Colonic mucosa (tissue), 4 donors: ENCODE results near the gene COL1A2. TPM values are rescaled to one million over a fixed set of nuclear protein-coding genes. Genes with fewer than 3 reads are reported as not detected.

ENCODE experiments used
- DNase-seq: peaks from one replicate; pipeline ENCODE4 v3.0.0-alpha.2; 2020
- H3K27ac ChIP-seq: fragments of 200-600 bp; one replicate; pipeline ENCODE4 v1.8.0; 2021
- H3K27me3 ChIP-seq: fragments of 200-600 bp; one replicate; pipeline ENCODE4 v1.8.0; 2021
- H3K36me3 ChIP-seq: fragments of 200-600 bp; one replicate; pipeline ENCODE4 v1.8.0; 2021
- H3K4me1 ChIP-seq: fragments of 200-600 bp; one replicate; pipeline ENCODE4 v1.8.0; 2021; ENCODE audit warnings: mild to moderate bottlenecking
- H3K4me3 ChIP-seq: fragments of 200-600 bp; one replicate; pipeline ENCODE4 v1.8.0; 2021
- H3K9ac ChIP-seq, 2 donors: one replicate each; pipeline ENCODE4 v1.7.0; 2013; ENCODE audit warnings: control low read depth in 2 of 2, low read depth in 2 of 2, low read length in 2 of 2
- H3K9me3 ChIP-seq: fragments of 200-600 bp; one replicate; pipeline ENCODE4 v1.8.0; 2021
- CTCF ChIP-seq: fragments of 200-600 bp; IDR thresholded peaks from one replicate; pipeline ENCODE4 v1.8.0; 2022; ENCODE audit warnings: antibody characterized with exemption, mild to moderate bottlenecking
- intact Hi-C: fragments of 100-400 bp; cut with DNase I; formaldehyde crosslinking; loops from one replicate; pipeline ENCODE4 v1.14.1; 2022
- total RNA-seq, 2 donors: library from RNA; stranded (reverse); fragmentation: NEBNext Ultra II Directional in 1 of 2; extraction: Animal tissue kit (Norgen Biotek cat#: 25700) in 1 of 2; gene quantifications; one replicate each; pipeline ENCODE4 v1.2.1, GENCODE V29; 2021
- donor health status: healthy.
- donor health status: DM: no; HTN: no; CAD: no.
- donor health status: DM: no; HTN: no; CAD: no.

Gene COL1A2
- total RNA-seq, 2 donors from 2014 or later = 55.6 to 131 TPM

- Histone ChIP-seq H3K4me1 (no peaks in the 10 kb centered on the region), H3K9ac (peak overlapping the region in 1 of 2 donors; percentile 60), H3K27ac (peak overlapping the region; percentile 77), H3K4me3 (peak overlapping the region; percentile 24), H3K36me3 (no peaks in the 10 kb centered on the region), H3K27me3 (no peaks in the 10 kb centered on the region), H3K9me3 (no peaks in the 10 kb centered on the region)
- DNase-seq = no peak
- intact Hi-C loops = no loop called here
- TF ChIP-seq CTCF = no peak
These were observed 1.3 kb downstream of the COL1A2 start for GRCh38 chr7:94396037-94396431.

GRCh38 chr7:94396596-94396995 is 1.9 kb downstream of the COL1A2 start:
- Histone ChIP-seq H3K27me3 (no peaks in the 10 kb centered on the region), H3K4me3 (peak overlapping the region; percentile 8), H3K27ac (no peak overlapping the region), H3K9me3 (no peaks in the 10 kb centered on the region), H3K9ac (peak overlapping the region in 1 of 2 donors; percentile 60), H3K36me3 (no peaks in the 10 kb centered on the region), H3K4me1 (no peaks in the 10 kb centered on the region)
- DNase-seq = no peak
- intact Hi-C loops = no loop called here
- no peak for TF ChIP-seq CTCF

GRCh38 chr7:94397722-94398121 is 3.0 kb downstream of the COL1A2 start:
- no peaks in the 10 kb centered on the region for H3K27me3 ChIP-seq
- no peak for TF ChIP-seq CTCF
- no peak for DNase-seq
- H3K9ac ChIP-seq = no peak overlapping the region
- intact Hi-C loops = no loop called here
- H3K36me3 ChIP-seq = no peaks in the 10 kb centered on the region
- no peak overlapping the region for H3K4me3 ChIP-seq
- no peaks in the 10 kb centered on the region for H3K9me3 ChIP-seq
- H3K4me1 ChIP-seq = no peaks in the 10 kb centered on the region
- H3K27ac ChIP-seq = no peak overlapping the region

GRCh38 chr7:94398841-94399240 is 4.1 kb downstream of the COL1A2 start:
- intact Hi-C loops = no loop called here
- Histone ChIP-seq H3K27ac (no peak overlapping the region), H3K4me1 (no peaks in the 10 kb centered on the region), H3K4me3 (no peak overlapping the region), H3K9me3 (no peaks in the 10 kb centered on the region), H3K27me3 (no peaks in the 10 kb centered on the region), H3K36me3 (no peaks in the 10 kb centered on the region), H3K9ac (no peak overlapping the region)
- no peak for DNase-seq
- no peak for TF ChIP-seq CTCF

- no peak overlapping the region for H3K4me3 ChIP-seq
- no peak overlapping the region for H3K27ac ChIP-seq
- no peak overlapping the region for H3K9ac ChIP-seq
- no peaks in the 10 kb centered on the region for H3K36me3 ChIP-seq
- no peak for TF ChIP-seq CTCF
- DNase-seq = no peak
- intact Hi-C loops = no loop called here
- H3K9me3 ChIP-seq = no peaks in the 10 kb centered on the region
- H3K27me3 ChIP-seq = no peaks in the 10 kb centered on the region
- H3K4me1 ChIP-seq = no peaks in the 10 kb centered on the region
These were observed 5.3 kb downstream of the COL1A2 start for GRCh38 chr7:94400022-94400421.
